OCI-LY3 (cell line): ENCODE data around the gene INHBB.

ENCODE experiments used
- EZH2phosphoT487 ChIP-seq: fragments of 200-600 bp; shearing (Covaris generic); IDR thresholded peaks from 2 replicates; pipeline ENCODE4 v1.6.1; 2018; ENCODE audit warnings: antibody characterized with exemption, mixed run types, low read depth
- TF ChIP-seq, protein P1 (sequence below): fragments of 200-600, 300-600 bp; sonication (generic); IDR thresholded peaks from 2 replicates; pipeline ENCODE4 v1.5.1; 2014; ENCODE audit warnings: antibody characterized with exemption, low read length, low read depth

DNA sequence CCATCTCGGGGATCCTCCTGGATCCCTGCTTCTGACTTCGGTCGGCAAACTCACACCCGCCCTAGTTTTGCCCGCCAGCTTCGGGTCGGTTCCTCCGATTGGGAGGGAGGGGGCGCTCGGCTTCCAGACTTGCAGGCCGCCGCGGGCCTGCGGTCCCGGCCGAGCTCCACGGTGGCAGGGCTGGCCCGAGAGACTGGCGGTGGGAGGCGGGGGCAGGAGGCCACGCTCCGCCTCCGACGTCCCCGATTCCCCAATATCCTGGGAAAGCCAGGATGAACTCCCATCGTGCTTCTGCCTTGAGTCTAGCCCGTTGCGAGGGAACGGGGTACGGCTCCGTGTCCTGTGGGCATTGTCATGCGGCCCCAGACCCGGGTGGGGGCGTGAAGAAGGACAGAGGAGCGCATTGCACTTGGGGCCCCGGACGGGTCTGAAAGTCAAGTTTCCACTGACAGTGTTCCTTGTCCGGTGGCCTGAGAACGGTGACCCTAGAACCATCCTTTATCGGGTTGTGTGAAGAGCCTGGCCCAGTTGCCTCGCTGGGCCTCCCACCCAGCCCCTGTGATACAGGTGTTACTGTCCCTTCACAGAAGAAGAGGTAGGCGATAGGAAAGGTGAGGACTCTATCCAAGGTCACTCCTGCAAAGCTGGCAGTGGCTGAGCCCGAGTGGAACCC lies 2.4 kb upstream of the INHBB start:
- TF ChIP-seq, protein P1, sequence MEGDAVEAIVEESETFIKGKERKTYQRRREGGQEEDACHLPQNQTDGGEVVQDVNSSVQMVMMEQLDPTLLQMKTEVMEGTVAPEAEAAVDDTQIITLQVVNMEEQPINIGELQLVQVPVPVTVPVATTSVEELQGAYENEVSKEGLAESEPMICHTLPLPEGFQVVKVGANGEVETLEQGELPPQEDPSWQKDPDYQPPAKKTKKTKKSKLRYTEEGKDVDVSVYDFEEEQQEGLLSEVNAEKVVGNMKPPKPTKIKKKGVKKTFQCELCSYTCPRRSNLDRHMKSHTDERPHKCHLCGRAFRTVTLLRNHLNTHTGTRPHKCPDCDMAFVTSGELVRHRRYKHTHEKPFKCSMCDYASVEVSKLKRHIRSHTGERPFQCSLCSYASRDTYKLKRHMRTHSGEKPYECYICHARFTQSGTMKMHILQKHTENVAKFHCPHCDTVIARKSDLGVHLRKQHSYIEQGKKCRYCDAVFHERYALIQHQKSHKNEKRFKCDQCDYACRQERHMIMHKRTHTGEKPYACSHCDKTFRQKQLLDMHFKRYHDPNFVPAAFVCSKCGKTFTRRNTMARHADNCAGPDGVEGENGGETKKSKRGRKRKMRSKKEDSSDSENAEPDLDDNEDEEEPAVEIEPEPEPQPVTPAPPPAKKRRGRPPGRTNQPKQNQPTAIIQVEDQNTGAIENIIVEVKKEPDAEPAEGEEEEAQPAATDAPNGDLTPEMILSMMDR, result 0 out of 2 replicates have a peak, but pooled peaks have one; percentile 19
- TF ChIP-seq EZH2phosphoT487, result no peak
